ENCODE measurements around the gene SHTN1.
A peak's percentile ranks its signal among the peaks of the same experiment; 100 is the strongest.

DNA sequence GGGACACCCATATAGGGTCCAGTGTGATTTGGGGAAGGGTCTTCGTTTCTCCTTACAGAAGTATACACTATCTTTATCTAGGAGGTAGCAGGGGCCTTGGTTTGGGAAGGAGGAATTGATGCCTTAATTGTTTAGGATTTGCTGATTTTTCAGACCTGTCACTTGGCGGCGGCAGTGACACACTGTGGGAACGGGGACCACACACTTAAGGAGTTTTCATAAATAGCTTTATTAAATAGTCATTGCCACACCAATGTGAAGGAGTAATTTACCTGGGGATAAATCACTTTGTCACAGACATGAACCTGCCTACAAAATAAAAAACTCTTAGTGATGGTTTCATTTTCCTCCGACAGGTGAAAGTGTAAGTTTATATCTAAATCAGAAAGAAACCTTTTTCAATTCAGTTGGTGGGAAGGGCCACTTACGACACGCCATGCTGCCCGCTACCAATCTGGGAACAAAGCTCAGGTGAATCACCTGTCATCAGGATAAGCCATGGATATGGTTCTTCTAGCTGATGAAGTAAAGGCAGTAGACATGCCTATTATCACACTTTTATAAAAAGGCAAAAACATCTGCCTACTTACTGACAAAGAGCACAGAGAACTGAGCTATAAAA lies 168.0 kb downstream of the SHTN1 start:
- TF ChIP-seq, protein P1, sequence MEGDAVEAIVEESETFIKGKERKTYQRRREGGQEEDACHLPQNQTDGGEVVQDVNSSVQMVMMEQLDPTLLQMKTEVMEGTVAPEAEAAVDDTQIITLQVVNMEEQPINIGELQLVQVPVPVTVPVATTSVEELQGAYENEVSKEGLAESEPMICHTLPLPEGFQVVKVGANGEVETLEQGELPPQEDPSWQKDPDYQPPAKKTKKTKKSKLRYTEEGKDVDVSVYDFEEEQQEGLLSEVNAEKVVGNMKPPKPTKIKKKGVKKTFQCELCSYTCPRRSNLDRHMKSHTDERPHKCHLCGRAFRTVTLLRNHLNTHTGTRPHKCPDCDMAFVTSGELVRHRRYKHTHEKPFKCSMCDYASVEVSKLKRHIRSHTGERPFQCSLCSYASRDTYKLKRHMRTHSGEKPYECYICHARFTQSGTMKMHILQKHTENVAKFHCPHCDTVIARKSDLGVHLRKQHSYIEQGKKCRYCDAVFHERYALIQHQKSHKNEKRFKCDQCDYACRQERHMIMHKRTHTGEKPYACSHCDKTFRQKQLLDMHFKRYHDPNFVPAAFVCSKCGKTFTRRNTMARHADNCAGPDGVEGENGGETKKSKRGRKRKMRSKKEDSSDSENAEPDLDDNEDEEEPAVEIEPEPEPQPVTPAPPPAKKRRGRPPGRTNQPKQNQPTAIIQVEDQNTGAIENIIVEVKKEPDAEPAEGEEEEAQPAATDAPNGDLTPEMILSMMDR (IDR thresholded peaks at IDR 0.05): peak in 3 of 6 experiments; percentile 20 to 51 (median 23)
- no peak for TF ChIP-seq POLR2A (IDR thresholded peaks at IDR 0.05)
